Uterus (tissue), 2 donors: Measurements from ENCODE around the gene ZCCHC14.

Source experiments
- POLR2A ChIP-seq, 2 donors: fragments of 450-650 bp; IDR thresholded peaks; one replicate each; pipeline ENCODE4 v1.6.1; 2016; ENCODE audit warnings: antibody characterized with exemption in 2 of 2, mild to moderate bottlenecking in 1 of 2, moderate library complexity in 1 of 2
- TF ChIP-seq, protein P1 (sequence below), 4 experiments: fragments of 200-600 bp in 2 of 4; fragments of 450-650 bp in 2 of 4; sonication (generic) in 2 of 4; IDR thresholded peaks; one replicate each; pipeline ENCODE4 v1.5.1; 2016 to 2019; ENCODE audit warnings: antibody characterized with exemption in 4 of 4, mild to moderate bottlenecking in 2 of 4, moderate library complexity in 1 of 4

DNA sequence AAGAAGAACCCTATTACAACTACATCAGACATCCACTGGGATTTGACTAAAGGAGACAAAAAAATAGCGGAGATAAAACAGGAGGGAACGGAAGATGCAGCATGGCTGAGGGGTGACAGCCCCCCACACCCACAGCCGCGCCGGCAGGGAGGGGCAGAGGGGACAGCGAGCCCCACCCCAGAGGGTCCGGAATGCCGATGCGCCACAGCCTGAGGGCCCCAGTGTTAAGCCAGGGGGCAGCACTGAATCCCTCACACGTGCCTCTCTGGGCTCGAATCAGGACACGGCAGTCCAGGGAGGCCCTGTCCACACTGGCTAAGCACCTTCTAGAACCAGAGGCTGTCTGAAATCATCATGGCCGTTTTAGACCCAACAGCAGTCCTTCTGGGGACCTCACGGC, 81.9 kb downstream of the ZCCHC14 start:
- TF ChIP-seq, protein P1, sequence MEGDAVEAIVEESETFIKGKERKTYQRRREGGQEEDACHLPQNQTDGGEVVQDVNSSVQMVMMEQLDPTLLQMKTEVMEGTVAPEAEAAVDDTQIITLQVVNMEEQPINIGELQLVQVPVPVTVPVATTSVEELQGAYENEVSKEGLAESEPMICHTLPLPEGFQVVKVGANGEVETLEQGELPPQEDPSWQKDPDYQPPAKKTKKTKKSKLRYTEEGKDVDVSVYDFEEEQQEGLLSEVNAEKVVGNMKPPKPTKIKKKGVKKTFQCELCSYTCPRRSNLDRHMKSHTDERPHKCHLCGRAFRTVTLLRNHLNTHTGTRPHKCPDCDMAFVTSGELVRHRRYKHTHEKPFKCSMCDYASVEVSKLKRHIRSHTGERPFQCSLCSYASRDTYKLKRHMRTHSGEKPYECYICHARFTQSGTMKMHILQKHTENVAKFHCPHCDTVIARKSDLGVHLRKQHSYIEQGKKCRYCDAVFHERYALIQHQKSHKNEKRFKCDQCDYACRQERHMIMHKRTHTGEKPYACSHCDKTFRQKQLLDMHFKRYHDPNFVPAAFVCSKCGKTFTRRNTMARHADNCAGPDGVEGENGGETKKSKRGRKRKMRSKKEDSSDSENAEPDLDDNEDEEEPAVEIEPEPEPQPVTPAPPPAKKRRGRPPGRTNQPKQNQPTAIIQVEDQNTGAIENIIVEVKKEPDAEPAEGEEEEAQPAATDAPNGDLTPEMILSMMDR (IDR thresholded peaks at IDR 0.05), result no peak
- no peak for TF ChIP-seq POLR2A (IDR thresholded peaks at IDR 0.05)
